GM18909 (cell line): ENCODE measurements around the gene CFI.

Source experiments
- ATAC-seq: cut with Tn5 transposase; IDR thresholded peaks from one replicate; pipeline ENCODE4 v1.9.1; 2021; ENCODE audit warnings: mild to moderate bottlenecking; ENCODE audit not compliant: unreplicated experiment, poor library complexity

Gene CFI

GRCh38 chr4:109699553-109700225 is 102.1 kb downstream of the CFI start:
- no peak for ATAC-seq

- ATAC-seq: no peak
Measured at GRCh38 chr4:109698656-109699055, 103.1 kb downstream of the CFI start.

GRCh38 chr4:109691411-109691920 is 110.3 kb downstream of the CFI start:
- no peak for ATAC-seq
